Osteocyte (in vitro differentiated cells): ENCODE measurements around the gene DNAJC16. TPM values are rescaled to one million over a fixed set of nuclear protein-coding genes. Genes with fewer than 3 reads are reported as not detected.

Experiments
- DNase-seq: peaks from one replicate; pipeline ENCODE4 v3.0.0; 2021; ENCODE audit warnings: mixed read lengths; ENCODE audit not compliant: unreplicated experiment; ENCODE audit errors: extremely low spot score
- H3K27ac Mint-ChIP-seq: one replicate; pipeline ENCODE4 v1.8.0; 2021; ENCODE audit warnings: mild to moderate bottlenecking, mixed read lengths; ENCODE audit not compliant: unreplicated experiment
- H3K27me3 Mint-ChIP-seq: one replicate; pipeline ENCODE4 v1.8.0; 2021; ENCODE audit warnings: mixed read lengths; ENCODE audit not compliant: unreplicated experiment
- H3K36me3 Mint-ChIP-seq: one replicate; pipeline ENCODE4 v1.8.0; 2021; ENCODE audit warnings: mixed read lengths; ENCODE audit not compliant: unreplicated experiment
- H3K4me1 Mint-ChIP-seq: one replicate; pipeline ENCODE4 v1.8.0; 2021; ENCODE audit warnings: mixed read lengths; ENCODE audit not compliant: unreplicated experiment
- H3K4me3 Mint-ChIP-seq: one replicate; pipeline ENCODE4 v1.8.0; 2021; ENCODE audit warnings: mild to moderate bottlenecking, moderate library complexity, mixed read lengths; ENCODE audit not compliant: unreplicated experiment
- H3K9me3 Mint-ChIP-seq: one replicate; pipeline ENCODE4 v1.8.0; 2021; ENCODE audit warnings: mixed read lengths; ENCODE audit not compliant: unreplicated experiment
- CTCF ChIP-seq: fragments of 200-600 bp; sonication (generic); IDR thresholded peaks from 2 replicates; pipeline ENCODE4 v1.5.0; 2021; ENCODE audit warnings: antibody characterized with exemption, mild to moderate bottlenecking, moderate library complexity
- total RNA-seq: library from RNA; stranded (reverse); gene quantifications from 2 replicates; pipeline ENCODE4 v1.2.1, GENCODE V29; 2021

The DNAJC16 gene
- total RNA-seq, 1 donor from 2014 or later = 20.8 TPM

- peaks cover 6% of the 10 kb centered on the region for H3K4me1 Mint-ChIP-seq
- H3K36me3 Mint-ChIP-seq = peaks cover 38% of the 10 kb centered on the region
- TF ChIP-seq CTCF = no peak
- H3K9me3 Mint-ChIP-seq = no peaks in the 10 kb centered on the region
- H3K4me3 Mint-ChIP-seq = no peak overlapping the region
- H3K27me3 Mint-ChIP-seq = no peaks in the 10 kb centered on the region
- H3K27ac Mint-ChIP-seq = no peak overlapping the region
- DNase-seq = no peak
These were observed 44.6 kb downstream of the DNAJC16 start for GRCh38 chr1:15571266-15571665.

DNA sequence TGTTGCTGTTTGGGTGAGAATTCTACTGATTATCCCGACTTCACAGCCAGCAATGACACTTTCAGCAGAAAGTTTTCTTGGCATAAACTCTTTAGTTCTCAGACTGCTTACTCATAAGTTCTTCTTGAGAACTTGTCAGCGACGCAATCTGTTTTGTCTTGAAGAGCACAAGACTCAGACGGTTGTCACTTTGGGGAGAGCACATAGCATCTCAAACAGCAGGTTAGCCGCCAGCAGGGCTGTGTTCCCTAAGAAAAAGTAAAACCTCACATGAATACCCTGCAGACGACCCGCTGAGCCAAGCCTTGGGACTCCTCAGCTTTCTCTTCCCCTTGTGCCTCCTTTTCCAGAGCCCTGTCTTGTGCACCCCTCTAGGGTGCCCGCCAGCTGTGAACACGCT lies 46.8 kb downstream of the DNAJC16 start:
- Mint-ChIP-seq H3K36me3 (peaks cover 25% of the 10 kb centered on the region), H3K4me3 (no peak overlapping the region), H3K4me1 (peaks cover 6% of the 10 kb centered on the region), H3K27ac (no peak overlapping the region), H3K9me3 (no peaks in the 10 kb centered on the region), H3K27me3 (no peaks in the 10 kb centered on the region)
- no peak for DNase-seq
- TF ChIP-seq CTCF = no peak

DNA sequence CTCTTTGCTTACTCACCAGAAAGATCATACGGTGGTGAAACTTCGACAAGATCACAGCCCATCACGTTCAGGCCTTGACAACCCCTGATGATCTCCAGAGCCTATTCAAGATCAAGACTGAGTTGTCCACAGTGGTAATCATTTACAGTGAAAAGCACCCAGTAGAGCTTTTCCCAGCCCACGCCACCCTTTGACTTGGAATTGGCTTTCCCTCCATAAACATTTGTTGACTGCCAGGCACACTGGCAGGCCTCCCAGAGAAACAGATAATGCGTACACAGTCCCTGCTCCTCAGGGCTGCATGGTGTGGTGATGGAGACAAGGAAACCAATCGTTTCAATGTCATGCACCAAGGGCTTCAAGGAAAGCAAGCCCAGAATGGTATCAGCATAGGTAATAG lies 48.1 kb downstream of the DNAJC16 start:
- Mint-ChIP-seq H3K4me1 (peaks cover 14% of the 10 kb centered on the region), H3K27me3 (no peaks in the 10 kb centered on the region), H3K36me3 (peaks cover 16% of the 10 kb centered on the region), H3K4me3 (no peak overlapping the region), H3K9me3 (no peaks in the 10 kb centered on the region), H3K27ac (no peak overlapping the region)
- no peak for DNase-seq
- no peak for TF ChIP-seq CTCF

GRCh38 chr1:15575549-15576150 lies 49.0 kb downstream of the DNAJC16 start:
- no peak overlapping the region for H3K27ac Mint-ChIP-seq
- no peak for TF ChIP-seq CTCF
- no peaks in the 10 kb centered on the region for H3K27me3 Mint-ChIP-seq
- H3K4me3 Mint-ChIP-seq = no peak overlapping the region
- peaks cover 16% of the 10 kb centered on the region for H3K4me1 Mint-ChIP-seq
- H3K9me3 Mint-ChIP-seq = no peaks in the 10 kb centered on the region
- H3K36me3 Mint-ChIP-seq = peaks cover 12% of the 10 kb centered on the region
- no peak for DNase-seq

GRCh38 chr1:15577691-15578090 lies 51.0 kb downstream of the DNAJC16 start:
- no peak overlapping the region for H3K27ac Mint-ChIP-seq

More at GRCh38 chr1:15577691-15578090, 51.0 kb downstream of the DNAJC16 start:
- H3K4me1 Mint-ChIP-seq = peaks cover 10% of the 10 kb centered on the region
- H3K9me3 Mint-ChIP-seq = no peaks in the 10 kb centered on the region
- TF ChIP-seq CTCF = no peak
- no peak overlapping the region for H3K4me3 Mint-ChIP-seq
- H3K36me3 Mint-ChIP-seq = peaks cover 3% of the 10 kb centered on the region
- no peak for DNase-seq
- no peaks in the 10 kb centered on the region for H3K27me3 Mint-ChIP-seq
